ENCODE data around the gene STX10. TPM values are rescaled to one million over a fixed set of nuclear protein-coding genes. Genes with fewer than 3 reads are reported as not detected.
A peak's percentile ranks its signal among the peaks of the same experiment; 100 is the strongest.

The STX10 gene
- total RNA-seq, 2 experiments from 2014 or later: 41.6 to 67.8 TPM

GRCh38 chr19:13102416-13102665 lies 47.8 kb downstream of the STX10 start:
- Histone ChIP-seq H3K9me2 (ENCODE audit: insufficient read depth, low read length) (no peaks in the 10 kb centered on the region), H3K4me3 (ENCODE audit: low read depth, low read length, poor library complexity, severe bottlenecking) (peak overlapping the region; percentile 83), H2AFZ (ENCODE audit: low read length) (peak overlapping the region; percentile 12; the same call in 1 of the 2 replicates), H3K4me2 (ENCODE audit: low read length) (peak overlapping the region; percentile 85), H3K36me3 (ENCODE audit: insufficient read depth, low read length) (peaks cover 26% of the 10 kb centered on the region), H3K79me2 (ENCODE audit: insufficient read depth, low read depth, low read length) (peaks cover 17% of the 10 kb centered on the region), H3K27ac (ENCODE audit: low read depth, low read length, poor library complexity, severe bottlenecking) (peak overlapping the region; percentile 96), H4K20me1 (ENCODE audit: insufficient read depth, low read length) (no peaks in the 10 kb centered on the region), H3K4me1 (ENCODE audit: insufficient read depth, low read length, poor library complexity, severe bottlenecking) (peaks cover 74% of the 10 kb centered on the region), H3K9me3 (ENCODE audit: low read length) (no peaks in the 10 kb centered on the region)
- ChIA-PET POLR2A (no interaction called here), CTCF (ENCODE audit: unreplicated experiment) (no interaction called here)
- TF ChIP-seq, protein P1, sequence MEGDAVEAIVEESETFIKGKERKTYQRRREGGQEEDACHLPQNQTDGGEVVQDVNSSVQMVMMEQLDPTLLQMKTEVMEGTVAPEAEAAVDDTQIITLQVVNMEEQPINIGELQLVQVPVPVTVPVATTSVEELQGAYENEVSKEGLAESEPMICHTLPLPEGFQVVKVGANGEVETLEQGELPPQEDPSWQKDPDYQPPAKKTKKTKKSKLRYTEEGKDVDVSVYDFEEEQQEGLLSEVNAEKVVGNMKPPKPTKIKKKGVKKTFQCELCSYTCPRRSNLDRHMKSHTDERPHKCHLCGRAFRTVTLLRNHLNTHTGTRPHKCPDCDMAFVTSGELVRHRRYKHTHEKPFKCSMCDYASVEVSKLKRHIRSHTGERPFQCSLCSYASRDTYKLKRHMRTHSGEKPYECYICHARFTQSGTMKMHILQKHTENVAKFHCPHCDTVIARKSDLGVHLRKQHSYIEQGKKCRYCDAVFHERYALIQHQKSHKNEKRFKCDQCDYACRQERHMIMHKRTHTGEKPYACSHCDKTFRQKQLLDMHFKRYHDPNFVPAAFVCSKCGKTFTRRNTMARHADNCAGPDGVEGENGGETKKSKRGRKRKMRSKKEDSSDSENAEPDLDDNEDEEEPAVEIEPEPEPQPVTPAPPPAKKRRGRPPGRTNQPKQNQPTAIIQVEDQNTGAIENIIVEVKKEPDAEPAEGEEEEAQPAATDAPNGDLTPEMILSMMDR (conservative IDR thresholded peaks at IDR 0.05; ENCODE audit: low read length): no peak
- no peak for TF ChIP-seq EZH2phosphoT487 (IDR thresholded peaks at IDR 0.05; ENCODE audit: borderline replicate concordance, low read depth, low read length)
- BruUV-seq (replicated peaks): no TSS peak
- intact Hi-C loops (cut with micrococcal nuclease; ENCODE audit: unreplicated experiment): loop anchor here (1.0 kb wide), 1 partner anchor 14 kb away; the partner anchor contains the start of gene TRMT1
- DNase-seq (ENCODE audit: low spot score): no peak

GRCh38 chr19:13101590-13102415 lies 48.4 kb downstream of the STX10 start:
- Histone ChIP-seq H3K36me3 (ENCODE audit: insufficient read depth, low read length) (peaks cover 24% of the 10 kb centered on the region), H3K4me3 (ENCODE audit: low read depth, low read length, poor library complexity, severe bottlenecking) (peak overlapping the region; percentile 83), H3K9me2 (ENCODE audit: insufficient read depth, low read length) (no peaks in the 10 kb centered on the region), H3K79me2 (ENCODE audit: insufficient read depth, low read depth, low read length) (peaks cover 17% of the 10 kb centered on the region), H2AFZ (ENCODE audit: low read length) (no peak overlapping the region; the same call in 1 of the 2 replicates), H3K4me1 (ENCODE audit: insufficient read depth, low read length, poor library complexity, severe bottlenecking) (peaks cover 79% of the 10 kb centered on the region), H3K9me3 (ENCODE audit: low read length) (no peaks in the 10 kb centered on the region), H4K20me1 (ENCODE audit: insufficient read depth, low read length) (no peaks in the 10 kb centered on the region), H3K27ac (ENCODE audit: low read depth, low read length, poor library complexity, severe bottlenecking) (peak overlapping the region; percentile 96), H3K4me2 (ENCODE audit: low read length) (peak overlapping the region; percentile 85)
- intact Hi-C loops (cut with micrococcal nuclease; ENCODE audit: unreplicated experiment): loop anchor here (1.0 kb wide), 1 partner anchor 14 kb away; the partner anchor contains the start of gene TRMT1
- ChIA-PET POLR2A (no interaction called here), CTCF (ENCODE audit: unreplicated experiment) (no interaction called here)
- BruUV-seq (replicated peaks): no TSS peak
- TF ChIP-seq, protein P1 (conservative IDR thresholded peaks at IDR 0.05; ENCODE audit: low read length): peak; percentile 32
- no peak for TF ChIP-seq EZH2phosphoT487 (IDR thresholded peaks at IDR 0.05; ENCODE audit: borderline replicate concordance, low read depth, low read length)
- no peak for DNase-seq (ENCODE audit: low spot score)

Measured in OCI-LY7 (cell line).